Naive thymus-derived CD4-positive, alpha-beta T cell (primary cell): Measurements from ENCODE around the gene TTLL12. TPM values are rescaled to one million over a fixed set of nuclear protein-coding genes. Genes with fewer than 3 reads are reported as not detected.
A peak's percentile ranks its signal among the peaks of the same experiment; 100 is the strongest.

Experiments
- ATAC-seq: fragments of 150-1000 bp; cut with Tn5 transposase; 2 replicates; pipeline ENCODE4 v1.10.0; 2021; ENCODE audit warnings: mild to moderate bottlenecking, moderate library complexity
- CTCF ChIA-PET: fragments of 350-600 bp; sonication (Branson Sonifier 250); formaldehyde crosslinking; loops from one replicate; lab custom pipeline; 2021; ENCODE audit warnings: antibody characterized with exemption; lab: Charles Lee
- POLR2A ChIA-PET: fragments of 350-600 bp; sonication (Branson Sonifier 250); formaldehyde crosslinking; loops from one replicate; lab custom pipeline; 2021; ENCODE audit warnings: antibody characterized with exemption, inconsistent platforms; lab: Charles Lee
- DNase-seq, 9 donors: peaks; one replicate each; pipeline versions ENCODE4 v3.0.0 to v3.0.0-alpha.2; 2020 to 2022; ENCODE audit warnings: mixed read lengths in 1 of 9
- H3K27ac ChIP-seq: one replicate; pipeline ENCODE4 v1.7.0; 2013; ENCODE audit warnings: mild to moderate bottlenecking, low read depth, low read length, moderate library complexity
- H3K27me3 ChIP-seq, 2 donors: one replicate each; pipeline ENCODE4 v1.7.0; 2013; ENCODE audit warnings: low read length in 2 of 2, mild to moderate bottlenecking in 2 of 2, moderate library complexity in 2 of 2; ENCODE audit not compliant: control insufficient read depth in 2 of 2, insufficient read depth in 2 of 2
- H3K36me3 ChIP-seq, 3 experiments: 1 replicate in 2 of 3; 2 replicates in 1 of 3; pipeline ENCODE4 v1.7.0; 2013; ENCODE audit warnings: low read length in 3 of 3, mild to moderate bottlenecking in 3 of 3, moderate library complexity in 1 of 3; ENCODE audit not compliant: insufficient read depth in 3 of 3, control insufficient read depth in 2 of 3
- H3K4me1 ChIP-seq, 2 donors: one replicate each; pipeline ENCODE4 v1.7.0; 2013; ENCODE audit warnings: low read length in 2 of 2, mild to moderate bottlenecking in 2 of 2, moderate library complexity in 1 of 2; ENCODE audit not compliant: control insufficient read depth in 2 of 2, insufficient read depth in 2 of 2
- H3K4me3 ChIP-seq: 2 replicates; pipeline ENCODE4 v1.7.0; 2013; ENCODE audit warnings: mild to moderate bottlenecking, low read length
- H3K9me3 ChIP-seq, 3 experiments: 1 replicate in 2 of 3; 2 replicates in 1 of 3; pipeline ENCODE4 v1.7.0; 2013; ENCODE audit warnings: low read length in 3 of 3; ENCODE audit not compliant: control insufficient read depth in 2 of 3
- H3K27ac Mint-ChIP-seq, 9 donors: one replicate each; pipeline ENCODE4 v1.8.0; 2020 to 2022; ENCODE audit warnings: mixed read lengths in 9 of 9, mild to moderate bottlenecking in 8 of 9, moderate library complexity in 5 of 9, inconsistent platforms in 2 of 9
- H3K27me3 Mint-ChIP-seq, 5 donors: one replicate each; pipeline ENCODE4 v1.8.0; 2021 to 2022; ENCODE audit warnings: mixed read lengths in 5 of 5, mild to moderate bottlenecking in 1 of 5
- H3K36me3 Mint-ChIP-seq, 5 donors: one replicate each; pipeline ENCODE4 v1.8.0; 2020 to 2022; ENCODE audit warnings: mixed read lengths in 5 of 5, mild to moderate bottlenecking in 3 of 5, inconsistent platforms in 1 of 5
- H3K4me1 Mint-ChIP-seq, 7 donors: one replicate each; pipeline ENCODE4 v1.8.0; 2020 to 2022; ENCODE audit warnings: mixed read lengths in 7 of 7, mild to moderate bottlenecking in 3 of 7, inconsistent platforms in 1 of 7
- H3K4me3 Mint-ChIP-seq, 10 donors: one replicate each; pipeline ENCODE4 v1.8.0; 2020 to 2022; ENCODE audit warnings: mild to moderate bottlenecking in 10 of 10, mixed read lengths in 10 of 10, moderate library complexity in 6 of 10, inconsistent platforms in 2 of 10
- H3K9me3 Mint-ChIP-seq, 11 donors: one replicate each; pipeline ENCODE4 v1.8.0; 2020 to 2022; ENCODE audit warnings: mixed read lengths in 11 of 11, mild to moderate bottlenecking in 4 of 11, inconsistent platforms in 1 of 11, moderate library complexity in 1 of 11
- intact Hi-C, 2 donors: fragments of 100-400 bp; cut with micrococcal nuclease; formaldehyde crosslinking; loops; one replicate each; pipeline ENCODE4 v1.15.1; 2023
- polyA plus RNA-seq, 2 donors: library from polyadenylated mRNA; unstranded; fragments of 300-500 nt; fragmentation: Illumina TruSeq; gene quantifications; one replicate each; pipeline ENCODE4 v1.2.3, GENCODE V29; 2021
- total RNA-seq, 6 experiments: library from RNA in 5 of 6; stranded (reverse) in 5 of 6; gene quantifications; 1 replicate in 5 of 6; 2 replicates in 1 of 6; pipeline ENCODE4 v1.2.3 and lab custom pipeline; 2021 to 2026

Gene TTLL12
- total and polyA plus RNA-seq, 7 experiments from 2014 or later = 15.6 to 43.7 (median 28.2) TPM

GRCh38 chr22:43167001-43167589 is 19.8 kb downstream of the TTLL12 start:
- POLR2A ChIA-PET = no interaction called here

DNA sequence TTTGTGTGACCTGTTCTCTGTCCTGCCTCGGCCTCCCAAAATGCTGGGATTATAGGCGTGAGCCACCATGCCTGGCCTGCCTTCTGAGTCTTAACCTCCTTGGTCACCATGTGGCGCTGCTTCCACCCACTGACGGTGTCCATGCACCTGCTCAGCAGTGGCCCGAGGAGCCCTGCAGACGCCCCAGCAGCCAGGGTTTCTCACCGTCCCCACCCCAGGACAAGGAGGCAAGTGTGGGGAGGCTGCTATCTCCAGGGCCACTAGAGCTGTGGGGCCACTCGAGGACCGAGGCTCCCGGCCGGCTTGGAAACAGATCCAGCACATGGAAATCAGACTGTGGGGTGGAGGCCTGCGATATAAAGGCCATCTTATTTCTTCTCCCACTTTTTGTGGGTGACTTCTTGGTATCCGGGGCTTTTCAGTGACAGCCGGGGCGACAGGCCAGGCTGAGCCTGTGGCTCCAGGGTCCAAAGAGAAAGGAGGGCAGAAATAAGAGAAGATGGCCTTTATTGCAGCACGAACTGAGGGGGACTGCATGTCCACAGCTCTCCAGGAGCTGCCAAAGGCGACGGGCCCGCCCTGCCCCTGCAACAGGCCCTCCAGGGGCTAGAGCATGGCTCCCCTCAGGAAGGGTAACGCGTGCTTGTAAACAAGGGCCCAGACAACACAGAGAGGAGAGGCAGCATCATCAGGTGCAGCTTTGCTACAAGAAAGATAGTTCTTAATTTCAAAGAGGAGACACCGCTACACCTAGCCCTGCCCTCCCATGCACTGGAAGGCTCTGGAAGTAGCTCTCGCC is 20.6 kb downstream of the TTLL12 start:
- no peak for DNase-seq
- Mint-ChIP-seq H3K36me3 (peaks cover 0 to 8% (median 3%) of the 10 kb centered on the region in 5 donors), H3K27me3 (no peaks in the 10 kb centered on the region), H3K4me3 (no peak overlapping the region), H3K9me3 (no peaks in the 10 kb centered on the region), H3K27ac (no peak overlapping the region), H3K4me1 (peaks cover 4 to 8% (median 6%) of the 10 kb centered on the region in 7 donors)
- ChIA-PET POLR2A (no interaction called here), CTCF (interaction anchor here (0.6 kb wide), 1 partner anchor 19 kb away, joined by 4 read pairs; no protein-coding TSS in a partner anchor)
- intact Hi-C loops = no loop called here
- ATAC-seq = no peak
- Histone ChIP-seq H3K4me3 (no peak overlapping the region), H3K4me1 (no peaks in the 10 kb centered on the region), H3K9me3 (no peaks in the 10 kb centered on the region), H3K27ac (no peak overlapping the region), H3K36me3 (peaks cover 0 to 52% (median 0%) of the 10 kb centered on the region in 3 experiments), H3K27me3 (no peaks in the 10 kb centered on the region)

More at GRCh38 chr22:43167001-43167589, 19.8 kb downstream of the TTLL12 start:
- CTCF ChIA-PET = interaction anchor here (0.6 kb wide), 1 partner anchor 20 kb away, joined by 4 read pairs; no protein-coding TSS in a partner anchor
- intact Hi-C loops = no loop called here
- Mint-ChIP-seq H3K9me3 (no peaks in the 10 kb centered on the region), H3K27me3 (no peaks in the 10 kb centered on the region), H3K36me3 (peaks cover 0 to 8% (median 3%) of the 10 kb centered on the region in 5 donors), H3K4me3 (no peak overlapping the region), H3K4me1 (peaks cover 4 to 8% (median 6%) of the 10 kb centered on the region in 7 donors), H3K27ac (no peak overlapping the region)
- no peak overlapping the region for H3K4me3 ChIP-seq
- H3K36me3 ChIP-seq = peaks cover 0 to 59% (median 0%) of the 10 kb centered on the region in 3 experiments
- ATAC-seq (no peak), DNase-seq (no peak)
- H3K27ac ChIP-seq = no peak overlapping the region
- no peaks in the 10 kb centered on the region for H3K27me3 ChIP-seq
- H3K9me3 ChIP-seq = no peaks in the 10 kb centered on the region
- H3K4me1 ChIP-seq = no peaks in the 10 kb centered on the region

- Histone ChIP-seq H3K36me3 (peaks cover 0 to 51% (median 4%) of the 10 kb centered on the region in 3 experiments), H3K4me1 (no peaks in the 10 kb centered on the region), H3K4me3 (no peak overlapping the region), H3K27ac (no peak overlapping the region), H3K9me3 (no peaks in the 10 kb centered on the region), H3K27me3 (no peaks in the 10 kb centered on the region)
- H3K4me3 Mint-ChIP-seq = no peak overlapping the region
- peak overlapping the region in 1 of 9 donors; percentile 88 for H3K27ac Mint-ChIP-seq
- H3K27me3 Mint-ChIP-seq = no peaks in the 10 kb centered on the region
- ChIA-PET POLR2A (no interaction called here), CTCF (no interaction called here)
- peaks cover 0 to 8% (median 4%) of the 10 kb centered on the region in 5 donors for H3K36me3 Mint-ChIP-seq
- peaks cover 0 to 8% (median 6%) of the 10 kb centered on the region in 7 donors for H3K4me1 Mint-ChIP-seq
- DNase-seq (no peak), ATAC-seq (no peak)
- intact Hi-C loops = no loop called here
- H3K9me3 Mint-ChIP-seq = no peaks in the 10 kb centered on the region
These were observed 22.3 kb downstream of the TTLL12 start for GRCh38 chr22:43164636-43165035.

DNA sequence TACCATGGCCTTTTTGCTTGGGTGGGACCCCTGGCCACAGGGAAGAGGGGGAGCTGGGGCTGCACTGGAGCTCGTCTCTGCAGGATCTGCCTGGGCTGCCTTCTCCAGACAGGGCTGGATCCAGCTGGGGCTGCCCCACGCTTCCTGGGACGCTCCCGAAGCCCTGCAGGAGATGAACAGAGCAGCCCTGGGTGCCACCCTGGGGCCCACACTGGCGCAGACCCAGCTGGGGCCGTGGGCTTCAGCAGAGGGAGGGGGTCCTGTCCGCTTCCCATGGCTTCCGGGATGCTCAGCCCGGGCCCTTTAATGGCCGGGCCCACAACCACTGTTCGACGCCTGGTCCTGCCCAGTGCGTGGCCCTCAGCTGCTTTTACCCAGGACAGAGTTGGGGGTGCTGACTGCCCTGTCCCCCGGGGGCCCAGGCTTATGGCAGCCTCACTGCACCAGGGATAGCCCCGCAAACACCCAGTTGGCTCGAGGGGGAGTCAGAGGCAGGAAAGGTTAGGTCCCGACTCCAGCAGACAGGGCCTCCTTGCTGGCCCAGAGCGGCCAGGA is 23.6 kb downstream of the TTLL12 start:
- intact Hi-C loops = no loop called here
- no peaks in the 10 kb centered on the region for H3K9me3 ChIP-seq
- H3K36me3 Mint-ChIP-seq = peaks cover 0 to 8% (median 4%) of the 10 kb centered on the region in 5 donors
- DNase-seq = no peak
- H3K4me1 ChIP-seq = no peaks in the 10 kb centered on the region
- peaks cover 0 to 43% (median 4%) of the 10 kb centered on the region in 3 experiments for H3K36me3 ChIP-seq
- no peaks in the 10 kb centered on the region for H3K27me3 ChIP-seq
- no peaks in the 10 kb centered on the region for H3K9me3 Mint-ChIP-seq
- H3K27me3 Mint-ChIP-seq = no peaks in the 10 kb centered on the region
- ChIA-PET CTCF (no interaction called here), POLR2A (interaction anchor here (1.5 to 1.7 kb wide), 2 partner anchors 21 to 24 kb away, joined by 4 to 5 read pairs; partner anchors contain the start of gene TTLL12)
- no peak for ATAC-seq
- H3K4me3 Mint-ChIP-seq = no peak overlapping the region
- peaks cover 0 to 12% (median 8%) of the 10 kb centered on the region in 7 donors for H3K4me1 Mint-ChIP-seq
- no peak overlapping the region for H3K4me3 ChIP-seq
- no peak overlapping the region for H3K27ac ChIP-seq
- H3K27ac Mint-ChIP-seq = peak overlapping the region in 1 of 9 donors; percentile 47

DNA sequence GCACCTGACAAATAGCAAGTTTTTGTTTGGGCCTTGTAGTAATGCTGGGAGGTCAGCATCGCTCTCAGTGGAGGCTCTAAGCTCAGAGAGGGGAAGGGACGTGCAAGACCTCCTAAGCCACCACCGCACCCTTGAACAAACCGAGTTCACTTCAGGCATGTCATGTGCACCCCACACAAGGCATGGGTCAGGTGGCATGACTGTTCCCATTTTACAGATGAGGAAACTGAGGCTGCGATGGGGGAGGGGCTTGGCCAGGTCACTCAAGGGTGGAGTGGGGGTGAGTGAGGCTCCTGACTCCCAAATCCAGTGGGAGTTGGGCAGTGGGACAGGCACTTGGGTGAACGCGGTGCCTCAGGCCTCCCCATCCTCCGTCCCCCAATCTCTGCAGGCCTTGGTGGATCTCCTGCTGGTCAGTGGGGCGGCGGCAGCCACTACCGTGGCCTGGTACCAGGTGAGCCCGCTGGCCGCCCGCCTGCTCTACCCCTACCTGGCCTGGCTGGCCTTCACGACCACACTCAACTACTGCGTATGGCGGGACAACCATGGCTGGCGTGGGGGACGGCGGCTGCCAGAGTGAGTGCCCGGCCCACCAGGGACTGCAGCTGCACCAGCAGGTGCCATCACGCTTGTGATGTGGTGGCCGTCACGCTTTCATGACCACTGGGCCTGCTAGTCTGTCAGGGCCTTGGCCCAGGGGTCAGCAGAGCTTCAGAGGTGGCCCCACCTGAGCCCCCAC is 24.4 kb downstream of the TTLL12 start:
- ATAC-seq (no peak), DNase-seq (no peak)
- ChIA-PET CTCF (no interaction called here), POLR2A (interaction anchor here (1.5 to 1.7 kb wide), 2 partner anchors 22 to 25 kb away, joined by 4 to 5 read pairs; partner anchors contain the start of gene TTLL12)
- H3K4me1 Mint-ChIP-seq = peaks cover 0 to 17% (median 8%) of the 10 kb centered on the region in 7 donors
- H3K36me3 Mint-ChIP-seq = peaks cover 0 to 4% (median 3%) of the 10 kb centered on the region in 5 donors
- Histone ChIP-seq H3K27me3 (no peaks in the 10 kb centered on the region), H3K4me3 (no peak overlapping the region), H3K36me3 (peaks cover 0 to 36% (median 4%) of the 10 kb centered on the region in 3 experiments), H3K9me3 (no peaks in the 10 kb centered on the region), H3K4me1 (no peaks in the 10 kb centered on the region), H3K27ac (no peak overlapping the region)
- intact Hi-C loops = no loop called here
- H3K27ac Mint-ChIP-seq = peak overlapping the region in 1 of 9 donors; percentile 74
- H3K9me3 Mint-ChIP-seq = no peaks in the 10 kb centered on the region
- H3K4me3 Mint-ChIP-seq = no peak overlapping the region
- H3K27me3 Mint-ChIP-seq = no peaks in the 10 kb centered on the region

DNA sequence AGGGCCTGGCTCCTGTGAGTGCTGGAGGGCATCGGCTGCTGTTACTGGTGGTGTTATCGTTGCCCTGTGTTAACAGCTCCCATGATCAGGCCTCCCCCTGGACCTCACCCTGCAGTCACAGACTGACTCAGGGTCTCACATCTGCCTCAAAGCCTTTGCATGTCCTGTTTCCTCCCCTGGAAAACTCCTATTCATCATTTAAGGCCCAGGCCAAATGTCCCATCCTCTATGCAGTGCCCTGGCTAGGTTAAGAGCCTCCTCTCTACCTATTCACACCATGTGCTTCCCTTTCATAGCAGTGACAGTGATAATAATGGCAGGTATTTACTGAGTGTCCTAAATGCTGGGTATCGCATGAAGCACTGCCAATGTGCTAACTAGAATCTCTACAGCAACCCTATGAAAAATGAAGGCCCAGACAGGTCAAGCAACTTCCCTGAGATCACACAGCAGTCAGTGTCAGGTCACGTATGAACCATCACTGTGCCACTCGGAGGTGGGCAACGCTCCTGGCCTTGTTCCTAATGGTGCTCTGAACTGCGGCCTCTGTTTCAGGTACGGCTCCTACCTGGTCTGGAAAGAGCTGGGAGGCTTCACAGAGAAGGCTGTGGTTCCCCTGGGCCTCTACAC is 26.3 kb downstream of the TTLL12 start:
- POLR2A ChIA-PET = interaction anchor here (0.6 kb wide), 1 partner anchor 11 kb away, joined by 3 read pairs; no protein-coding TSS in a partner anchor

More for the DNA sequence above, 26.3 kb downstream of the TTLL12 start:
- peaks cover 0 to 4% (median 3%) of the 10 kb centered on the region in 5 donors for H3K36me3 Mint-ChIP-seq
- ATAC-seq = no peak
- intact Hi-C loops = no loop called here
- H3K27ac ChIP-seq = no peak overlapping the region
- DNase-seq = no peak
- H3K36me3 ChIP-seq = peaks cover 0 to 36% (median 4%) of the 10 kb centered on the region in 3 experiments
- no peaks in the 10 kb centered on the region for H3K4me1 ChIP-seq
- CTCF ChIA-PET = no interaction called here
- H3K4me3 ChIP-seq = no peak overlapping the region
- no peak overlapping the region for H3K4me3 Mint-ChIP-seq
- no peaks in the 10 kb centered on the region for H3K27me3 Mint-ChIP-seq
- H3K27me3 ChIP-seq = no peaks in the 10 kb centered on the region
- peaks cover 0 to 22% (median 13%) of the 10 kb centered on the region in 7 donors for H3K4me1 Mint-ChIP-seq
- H3K9me3 ChIP-seq = no peaks in the 10 kb centered on the region
- peak overlapping the region in 6 of 9 donors; percentile 3 to 67 (median 30) for H3K27ac Mint-ChIP-seq
- H3K9me3 Mint-ChIP-seq = no peaks in the 10 kb centered on the region
